ENCODE measurements around the gene TLR3. TPM values are rescaled to one million over a fixed set of nuclear protein-coding genes. Genes with fewer than 3 reads are reported as not detected.

Gene TLR3
- total RNA-seq, 1 donor from 2014 or later = not detected

GRCh38 chr4:186096681-186097165 lies 27.8 kb downstream of the TLR3 start:
- Mint-ChIP-seq H3K9me3 (no peaks in the 10 kb centered on the region), H3K4me1 (ENCODE audit: low read depth) (no peaks in the 10 kb centered on the region), H3K4me3 (no peak overlapping the region), H3K27me3 (ENCODE audit: insufficient read depth) (peaks cover 1% of the 10 kb centered on the region), H3K27ac (no peak overlapping the region), H3K36me3 (ENCODE audit: low read depth) (no peaks in the 10 kb centered on the region)
- no peak for DNase-seq (ENCODE audit: low spot score)
- intact Hi-C loops (cut with micrococcal nuclease) = no loop called here

GRCh38 chr4:186097386-186097785 lies 28.4 kb downstream of the TLR3 start:
- Mint-ChIP-seq H3K27ac (no peak overlapping the region), H3K4me1 (ENCODE audit: low read depth) (no peaks in the 10 kb centered on the region), H3K9me3 (no peaks in the 10 kb centered on the region), H3K27me3 (ENCODE audit: insufficient read depth) (peaks cover 1% of the 10 kb centered on the region), H3K36me3 (ENCODE audit: low read depth) (no peaks in the 10 kb centered on the region), H3K4me3 (no peak overlapping the region)
- intact Hi-C loops (cut with micrococcal nuclease) = no loop called here
- DNase-seq (ENCODE audit: low spot score) = no peak

GRCh38 chr4:186102931-186103330 lies 34.0 kb downstream of the TLR3 start:
- no peak for DNase-seq (ENCODE audit: low spot score)
- H3K27ac Mint-ChIP-seq = no peak overlapping the region
- peaks cover 40% of the 10 kb centered on the region for H3K27me3 Mint-ChIP-seq (ENCODE audit: insufficient read depth)
- H3K4me3 Mint-ChIP-seq = no peak overlapping the region
- no peaks in the 10 kb centered on the region for H3K36me3 Mint-ChIP-seq (ENCODE audit: low read depth)
- H3K4me1 Mint-ChIP-seq (ENCODE audit: low read depth) = no peaks in the 10 kb centered on the region
- no peaks in the 10 kb centered on the region for H3K9me3 Mint-ChIP-seq
- intact Hi-C loops (cut with micrococcal nuclease) = no loop called here

GRCh38 chr4:186104114-186104889 lies 35.3 kb downstream of the TLR3 start, which contains the start of gene FAM149A:
FAM149A (plus strand) TSS chr4:186104704.
- peaks cover 43% of the 10 kb centered on the region for H3K27me3 Mint-ChIP-seq (ENCODE audit: insufficient read depth)
- H3K4me1 Mint-ChIP-seq (ENCODE audit: low read depth) = no peaks in the 10 kb centered on the region
- no peaks in the 10 kb centered on the region for H3K9me3 Mint-ChIP-seq
- intact Hi-C loops (cut with micrococcal nuclease) = no loop called here
- no peak within 1 kb of the TSS for H3K27ac Mint-ChIP-seq
- peak within 1 kb of the TSS; percentile 54 for H3K4me3 Mint-ChIP-seq
- H3K36me3 Mint-ChIP-seq (ENCODE audit: low read depth) = no peaks in the 10 kb centered on the region
- DNase-seq (ENCODE audit: low spot score) = peak; percentile 22

- H3K36me3 Mint-ChIP-seq (ENCODE audit: low read depth) = no peaks in the 10 kb centered on the region
- no peak for DNase-seq (ENCODE audit: low spot score)
- H3K4me3 Mint-ChIP-seq = no peak overlapping the region
Measured at GRCh38 chr4:186104890-186105646, 36.1 kb downstream of the TLR3 start.

GRCh38 chr4:186105647-186106321 lies 36.8 kb downstream of the TLR3 start:
- Mint-ChIP-seq H3K36me3 (ENCODE audit: low read depth) (no peaks in the 10 kb centered on the region), H3K27me3 (ENCODE audit: insufficient read depth) (peaks cover 43% of the 10 kb centered on the region), H3K9me3 (no peaks in the 10 kb centered on the region), H3K27ac (no peak overlapping the region), H3K4me1 (ENCODE audit: low read depth) (no peaks in the 10 kb centered on the region), H3K4me3 (peak overlapping the region; percentile 54)
- no peak for DNase-seq (ENCODE audit: low spot score)
- intact Hi-C loops (cut with micrococcal nuclease) = no loop called here

More at GRCh38 chr4:186104890-186105646, 36.1 kb downstream of the TLR3 start:
- H3K27ac Mint-ChIP-seq = no peak overlapping the region
- H3K4me1 Mint-ChIP-seq (ENCODE audit: low read depth) = no peaks in the 10 kb centered on the region
- no peaks in the 10 kb centered on the region for H3K9me3 Mint-ChIP-seq
- peaks cover 43% of the 10 kb centered on the region for H3K27me3 Mint-ChIP-seq (ENCODE audit: insufficient read depth)
- intact Hi-C loops (cut with micrococcal nuclease) = no loop called here

- DNase-seq (ENCODE audit: low spot score) = no peak
- H3K4me3 Mint-ChIP-seq = no peak overlapping the region
- intact Hi-C loops (cut with micrococcal nuclease) = no loop called here
- no peaks in the 10 kb centered on the region for H3K4me1 Mint-ChIP-seq (ENCODE audit: low read depth)
- no peaks in the 10 kb centered on the region for H3K36me3 Mint-ChIP-seq (ENCODE audit: low read depth)
- H3K27me3 Mint-ChIP-seq (ENCODE audit: insufficient read depth) = peaks cover 43% of the 10 kb centered on the region
- H3K27ac Mint-ChIP-seq = no peak overlapping the region
- no peaks in the 10 kb centered on the region for H3K9me3 Mint-ChIP-seq
Measured at GRCh38 chr4:186107947-186108346, 39.0 kb downstream of the TLR3 start.

GRCh38 chr4:186108391-186108790 lies 39.4 kb downstream of the TLR3 start:
- no peak overlapping the region for H3K4me3 Mint-ChIP-seq
- intact Hi-C loops (cut with micrococcal nuclease) = no loop called here
- H3K36me3 Mint-ChIP-seq (ENCODE audit: low read depth) = no peaks in the 10 kb centered on the region
- H3K27ac Mint-ChIP-seq = no peak overlapping the region
- H3K9me3 Mint-ChIP-seq = no peaks in the 10 kb centered on the region
- no peak for DNase-seq (ENCODE audit: low spot score)
- H3K27me3 Mint-ChIP-seq (ENCODE audit: insufficient read depth) = peaks cover 39% of the 10 kb centered on the region
- H3K4me1 Mint-ChIP-seq (ENCODE audit: low read depth) = no peaks in the 10 kb centered on the region

- intact Hi-C loops (cut with micrococcal nuclease) = no loop called here
- H3K9me3 Mint-ChIP-seq = no peaks in the 10 kb centered on the region
- no peaks in the 10 kb centered on the region for H3K36me3 Mint-ChIP-seq (ENCODE audit: low read depth)
- peaks cover 30% of the 10 kb centered on the region for H3K27me3 Mint-ChIP-seq (ENCODE audit: insufficient read depth)
- H3K4me1 Mint-ChIP-seq (ENCODE audit: low read depth) = no peaks in the 10 kb centered on the region
- no peak overlapping the region for H3K27ac Mint-ChIP-seq
- H3K4me3 Mint-ChIP-seq = no peak overlapping the region
- DNase-seq (ENCODE audit: low spot score) = no peak
Measured at GRCh38 chr4:186109245-186109644, 40.3 kb downstream of the TLR3 start.

GRCh38 chr4:186116697-186117096 lies 47.7 kb downstream of the TLR3 start:
- intact Hi-C loops (cut with micrococcal nuclease) = no loop called here
- no peak overlapping the region for H3K27ac Mint-ChIP-seq
- H3K4me1 Mint-ChIP-seq (ENCODE audit: low read depth) = no peaks in the 10 kb centered on the region
- H3K4me3 Mint-ChIP-seq = no peak overlapping the region
- no peak for DNase-seq (ENCODE audit: low spot score)
- no peaks in the 10 kb centered on the region for H3K9me3 Mint-ChIP-seq
- peaks cover 3% of the 10 kb centered on the region for H3K27me3 Mint-ChIP-seq (ENCODE audit: insufficient read depth)
- no peaks in the 10 kb centered on the region for H3K36me3 Mint-ChIP-seq (ENCODE audit: low read depth)

GRCh38 chr4:186118582-186118981 lies 49.6 kb downstream of the TLR3 start:
- intact Hi-C loops (cut with micrococcal nuclease) = no loop called here
- H3K4me3 Mint-ChIP-seq = no peak overlapping the region
- H3K9me3 Mint-ChIP-seq = no peaks in the 10 kb centered on the region
- no peak for DNase-seq (ENCODE audit: low spot score)
- no peak overlapping the region for H3K27ac Mint-ChIP-seq
- H3K4me1 Mint-ChIP-seq (ENCODE audit: low read depth) = no peaks in the 10 kb centered on the region
- no peaks in the 10 kb centered on the region for H3K36me3 Mint-ChIP-seq (ENCODE audit: low read depth)
- peaks cover 3% of the 10 kb centered on the region for H3K27me3 Mint-ChIP-seq (ENCODE audit: insufficient read depth)

- Mint-ChIP-seq H3K9me3 (no peaks in the 10 kb centered on the region), H3K27ac (no peak overlapping the region), H3K4me1 (ENCODE audit: low read depth) (no peaks in the 10 kb centered on the region), H3K4me3 (no peak overlapping the region), H3K36me3 (ENCODE audit: low read depth) (no peaks in the 10 kb centered on the region), H3K27me3 (ENCODE audit: insufficient read depth) (peaks cover 3% of the 10 kb centered on the region)
- no peak for DNase-seq (ENCODE audit: low spot score)
- intact Hi-C loops (cut with micrococcal nuclease) = no loop called here
Measured at GRCh38 chr4:186121057-186121456, 52.1 kb downstream of the TLR3 start.

GRCh38 chr4:186128842-186129241 lies 59.9 kb downstream of the TLR3 start:
- Mint-ChIP-seq H3K4me3 (no peak overlapping the region), H3K27me3 (ENCODE audit: insufficient read depth) (peaks cover 4% of the 10 kb centered on the region), H3K27ac (no peak overlapping the region), H3K4me1 (ENCODE audit: low read depth) (peaks cover 9% of the 10 kb centered on the region), H3K9me3 (no peaks in the 10 kb centered on the region), H3K36me3 (ENCODE audit: low read depth) (no peaks in the 10 kb centered on the region)
- intact Hi-C loops (cut with micrococcal nuclease) = no loop called here
- DNase-seq (ENCODE audit: low spot score) = no peak
